NOMO-1 treated with DMSO at 0.1 percent for 48 hours (cell line): ENCODE measurements around the gene IL34.

Experiments
- DNase-seq: peaks from one replicate; lab custom pipeline; 2025; ENCODE audit not compliant: unreplicated experiment; lab: John Stamatoyannopoulos, UW

IL34 gene

GRCh38 chr16:70687671-70688245, 41.4 kb downstream of the IL34 start:
- DNase-seq, result no peak

- DNase-seq, result no peak
Observed at GRCh38 chr16:70688246-70688742, 41.9 kb downstream of the IL34 start.

- no peak for DNase-seq
Observed at GRCh38 chr16:70689035-70689969, 42.9 kb downstream of the IL34 start.

DNA sequence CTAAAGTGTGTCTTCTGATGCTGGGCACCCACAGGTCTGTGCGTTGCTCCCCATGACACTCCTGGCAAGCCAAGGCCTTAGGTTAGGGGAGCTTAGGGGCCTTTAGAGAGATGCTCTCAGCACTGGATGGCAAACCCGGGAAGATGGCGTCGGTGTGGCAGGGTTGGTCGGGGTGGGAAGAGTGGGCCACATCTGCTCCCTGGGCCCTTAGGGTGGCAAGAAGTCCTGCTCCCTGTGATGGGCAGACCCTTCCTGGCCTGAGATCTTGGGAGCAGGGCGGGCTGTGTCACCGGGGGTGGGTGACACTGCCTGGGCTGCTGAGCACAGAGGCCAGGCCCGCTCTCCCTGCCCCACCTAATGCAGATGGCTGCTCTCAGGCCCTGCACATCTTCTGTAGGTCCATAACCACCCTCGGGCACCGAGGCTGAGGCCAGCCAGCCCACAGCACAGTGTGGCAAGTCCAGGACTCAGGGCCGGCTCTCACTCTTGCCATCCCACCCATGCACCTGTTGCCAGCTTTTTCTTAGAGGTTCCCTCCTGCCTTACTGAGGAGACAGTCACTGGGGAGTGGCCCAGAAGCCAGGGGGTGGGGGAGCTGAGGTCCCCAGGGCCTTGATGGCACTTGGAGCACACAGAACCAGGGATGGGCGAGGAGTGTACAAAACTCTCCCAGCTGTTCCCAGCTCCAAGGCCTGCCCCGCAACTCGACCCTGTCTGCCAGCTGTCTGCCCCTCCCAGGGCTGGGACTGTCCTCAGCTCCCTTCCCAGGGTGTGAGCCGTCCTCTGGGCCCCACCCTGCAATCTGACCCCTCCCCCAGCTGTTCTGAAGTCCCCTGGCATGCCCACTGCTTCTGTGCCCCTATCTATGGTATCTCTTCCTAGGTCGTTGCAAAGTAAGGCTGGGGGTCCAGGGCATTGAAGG, 43.9 kb downstream of the IL34 start:
- no peak for DNase-seq

DNA sequence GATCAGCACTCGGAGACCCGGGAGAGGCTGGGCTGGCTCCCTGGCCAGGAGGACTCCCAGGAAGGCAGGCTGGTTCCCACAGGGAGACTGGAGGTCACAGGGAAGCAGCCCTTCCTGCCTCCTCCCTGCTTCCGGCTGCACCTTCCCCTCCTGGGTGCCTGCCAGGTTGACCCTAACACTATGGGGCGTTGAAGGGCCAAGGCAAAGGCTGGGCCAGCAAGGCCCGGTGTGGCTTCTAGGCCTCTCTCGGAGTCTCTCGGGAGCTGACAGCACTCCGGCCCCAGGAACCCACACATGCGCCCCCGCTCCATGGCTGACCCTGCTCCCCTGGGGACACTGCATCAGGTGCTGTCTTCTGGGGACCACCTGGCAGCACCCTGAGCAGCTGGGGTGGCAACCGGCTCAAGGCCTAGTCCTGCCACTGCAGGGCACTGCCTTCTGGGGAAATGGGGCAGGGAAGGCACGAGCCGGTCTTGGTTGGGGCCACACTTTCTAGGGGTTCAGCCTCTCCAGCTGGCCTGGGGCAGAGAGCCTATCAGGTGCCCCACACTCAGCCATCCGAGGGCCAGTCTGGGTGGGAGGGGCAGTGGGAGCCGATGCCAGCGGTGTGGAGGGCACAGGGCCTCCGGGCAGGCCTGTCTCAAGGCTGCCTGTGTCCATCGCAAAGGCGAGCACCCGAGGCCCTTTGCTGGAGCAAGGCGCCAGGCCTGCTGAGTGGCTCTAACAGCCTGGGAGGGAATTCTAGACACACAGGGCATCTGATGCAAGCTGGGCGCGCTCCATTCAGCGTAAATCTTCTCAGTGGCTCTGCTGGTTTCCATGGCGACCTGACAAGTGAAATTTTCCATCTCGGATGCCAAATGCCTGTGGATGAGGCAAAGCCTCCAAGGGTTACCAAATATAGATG, 45.1 kb downstream of the IL34 start:
- no peak for DNase-seq

DNA sequence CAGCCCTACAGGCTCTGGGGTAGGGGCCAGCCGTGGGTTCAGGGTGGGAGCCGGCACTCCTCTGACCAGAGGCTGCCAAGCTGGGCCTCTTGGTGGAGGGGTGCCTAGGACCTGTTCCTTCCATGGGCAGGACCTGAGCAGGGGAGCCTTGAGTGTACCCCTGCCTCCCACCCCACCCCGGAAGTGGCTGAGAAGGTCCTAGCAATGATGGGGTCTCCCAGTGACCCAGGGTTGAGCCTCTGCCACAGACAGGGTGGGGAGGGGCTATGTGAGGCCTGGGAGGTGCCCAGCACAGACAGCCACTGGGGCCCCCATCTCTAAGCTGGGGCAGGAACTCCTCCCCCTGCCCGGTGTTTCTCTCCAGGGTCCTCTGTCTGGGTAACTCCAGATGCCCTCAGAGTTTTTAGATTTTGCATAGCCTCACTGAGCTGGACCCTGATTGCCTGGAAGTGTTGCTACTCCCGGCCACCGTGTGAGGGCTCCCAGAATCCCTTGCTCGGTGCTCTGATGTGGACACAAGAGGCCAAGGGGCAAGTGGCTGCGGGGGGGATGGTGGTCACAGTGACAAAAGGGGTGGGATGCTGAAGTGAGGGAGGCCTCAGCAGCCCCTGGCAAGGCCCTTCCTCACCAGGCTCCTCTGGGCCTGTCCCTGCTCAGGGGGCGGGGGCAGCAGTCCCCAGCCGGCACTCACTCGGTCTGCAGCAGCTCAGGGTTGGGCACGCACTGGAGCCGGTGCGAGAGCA, 45.9 kb downstream of the IL34 start:
- no peak for DNase-seq

DNA sequence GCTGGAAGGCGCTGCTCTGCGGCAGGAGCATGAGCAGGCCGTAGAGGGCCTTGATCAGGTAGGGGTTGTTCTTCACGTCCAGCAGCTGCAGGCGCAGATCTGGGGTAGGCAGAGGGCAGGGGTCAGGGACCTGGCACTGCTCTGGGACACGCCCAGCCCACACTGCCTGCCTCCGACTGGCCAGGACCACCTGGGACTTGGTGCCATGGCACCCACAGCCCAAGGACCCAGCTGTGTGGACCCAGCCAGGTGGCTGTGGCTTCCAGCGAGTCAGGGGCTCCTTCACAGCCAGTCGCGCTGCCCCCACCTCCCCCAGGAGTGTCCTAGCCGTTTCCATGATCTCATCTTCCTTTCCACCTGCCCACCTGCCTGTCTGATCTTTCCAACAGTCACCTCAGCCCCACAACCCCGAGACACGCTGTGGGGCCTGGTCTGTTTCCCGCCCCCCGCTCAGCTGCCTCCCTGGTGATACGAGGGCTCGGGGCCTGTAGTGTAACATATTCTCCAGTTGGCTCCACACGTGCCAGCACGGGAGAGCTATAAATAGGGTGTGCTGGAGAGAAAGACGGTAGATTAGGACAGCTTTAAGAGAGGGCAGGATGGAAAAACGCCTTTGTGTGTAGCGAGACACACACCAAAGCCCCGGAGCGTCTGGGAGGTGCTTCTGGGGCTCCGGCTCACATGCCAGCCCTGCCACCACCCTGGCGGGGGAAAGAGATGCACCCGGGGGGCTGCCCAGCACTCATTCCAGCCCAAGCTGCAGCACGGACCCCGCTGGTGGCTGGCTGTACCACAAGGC, 46.7 kb downstream of the IL34 start:
- DNase-seq, result no peak

DNA sequence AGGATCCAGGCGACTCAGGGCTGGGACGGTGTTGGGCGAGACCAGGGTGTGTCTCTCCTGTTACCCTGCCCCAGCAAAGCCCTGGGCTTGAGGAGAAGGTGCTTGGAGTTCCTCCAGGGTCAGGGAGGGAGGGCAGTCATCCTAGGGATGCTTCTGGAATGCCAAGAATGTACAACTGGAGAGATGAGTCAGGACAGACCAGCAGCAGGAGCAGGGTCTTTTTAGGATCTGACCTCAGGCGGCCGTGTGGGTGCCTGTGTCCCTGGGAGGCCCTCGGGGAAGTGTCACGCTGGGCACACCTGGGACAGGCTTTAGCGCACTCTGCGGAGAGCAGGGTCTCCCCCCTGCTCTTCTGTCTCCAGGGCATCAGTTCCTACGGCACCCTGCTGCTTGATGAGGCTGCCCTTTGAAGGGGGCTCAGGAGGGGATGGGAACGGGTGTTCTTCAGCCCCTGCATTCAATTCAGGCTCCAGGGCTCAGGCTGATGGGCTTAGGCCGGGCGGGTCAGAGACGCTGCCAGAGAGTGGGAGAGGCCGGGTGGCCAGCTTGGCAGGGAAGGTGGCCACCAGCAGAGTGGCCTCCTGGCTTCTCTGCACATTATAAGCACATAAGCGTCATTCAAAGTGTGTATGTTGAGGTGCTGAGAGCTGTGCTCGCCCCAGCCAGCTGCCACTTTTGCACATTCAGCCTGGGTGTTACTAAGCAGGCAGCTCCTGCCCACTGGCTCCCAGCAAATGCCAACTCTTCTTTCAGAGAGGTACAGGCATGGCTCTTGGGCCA, 47.9 kb downstream of the IL34 start:
- DNase-seq, result no peak

DNA sequence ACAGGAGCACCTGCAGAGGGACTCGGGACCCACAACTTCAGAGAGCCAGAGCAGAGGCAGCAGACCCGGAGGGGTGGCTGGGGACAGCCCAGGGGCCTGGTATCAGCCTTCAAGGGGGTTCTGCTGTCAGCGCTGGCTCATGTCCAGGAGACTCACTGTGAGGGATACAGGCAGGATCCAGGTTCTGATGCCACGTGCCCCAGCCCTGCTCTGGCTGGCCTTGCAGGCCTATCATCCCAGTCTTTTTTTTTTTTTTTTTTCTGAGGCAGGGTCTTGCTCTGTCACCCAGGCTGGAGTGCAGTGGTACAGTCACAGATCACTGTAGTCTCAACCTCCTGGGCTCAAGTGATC, 48.5 kb downstream of the IL34 start:
- no peak for DNase-seq

- no peak for DNase-seq
Observed at GRCh38 chr16:70695331-70696070, 49.1 kb downstream of the IL34 start.

- DNase-seq, result no peak
Observed at GRCh38 chr16:70696355-70696754, 50.0 kb downstream of the IL34 start.

- DNase-seq, result no peak
Observed at GRCh38 chr16:70696952-70697593, 50.7 kb downstream of the IL34 start.

DNA sequence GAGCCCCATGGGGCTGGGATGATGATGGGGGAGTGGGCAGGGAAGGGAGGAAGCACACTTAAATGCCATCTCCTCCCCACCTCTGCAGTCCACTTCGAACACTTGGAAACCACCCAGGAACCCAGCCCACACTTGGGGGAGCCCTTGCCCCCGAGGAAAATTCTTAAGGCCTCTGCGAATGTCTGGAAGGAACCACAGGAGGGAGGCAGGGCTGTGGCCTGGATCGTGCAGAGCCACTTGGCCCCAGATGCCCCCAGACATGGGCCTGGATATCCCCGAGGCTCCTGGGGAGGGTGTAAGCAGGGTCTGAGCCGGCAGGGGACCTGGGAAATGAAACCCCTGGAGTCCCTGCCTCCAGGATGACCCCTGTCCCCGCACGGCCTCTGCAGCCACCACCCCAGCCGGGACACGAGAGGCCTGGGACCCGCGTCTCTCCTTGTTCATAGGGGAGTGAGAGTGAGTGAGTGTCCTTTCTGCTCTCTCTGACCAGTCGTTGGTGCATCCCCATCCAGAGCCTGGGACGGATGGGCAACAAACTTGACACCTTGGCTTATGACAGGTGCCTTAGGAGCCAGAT, 51.3 kb downstream of the IL34 start:
- DNase-seq, result no peak

DNA sequence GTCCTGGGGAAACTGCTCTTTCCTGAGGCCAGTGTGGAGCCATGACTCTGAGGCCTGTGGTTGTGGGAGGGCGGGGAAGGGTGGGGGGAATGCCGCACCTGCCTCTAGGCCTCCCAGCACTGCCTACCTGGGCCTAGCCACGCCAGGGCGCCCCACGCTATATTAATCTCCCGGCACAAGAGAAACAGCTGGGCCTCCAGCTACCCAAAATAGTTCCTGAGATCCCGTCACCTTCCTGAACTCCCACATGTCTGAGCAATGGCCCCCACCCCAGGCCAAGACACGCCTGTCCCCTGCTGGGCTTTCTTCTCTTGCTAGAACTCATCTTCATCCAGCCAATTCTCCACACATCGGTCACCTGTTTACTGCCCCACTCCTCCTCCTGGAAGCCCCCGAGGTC, 52.5 kb downstream of the IL34 start:
- no peak for DNase-seq

DNA sequence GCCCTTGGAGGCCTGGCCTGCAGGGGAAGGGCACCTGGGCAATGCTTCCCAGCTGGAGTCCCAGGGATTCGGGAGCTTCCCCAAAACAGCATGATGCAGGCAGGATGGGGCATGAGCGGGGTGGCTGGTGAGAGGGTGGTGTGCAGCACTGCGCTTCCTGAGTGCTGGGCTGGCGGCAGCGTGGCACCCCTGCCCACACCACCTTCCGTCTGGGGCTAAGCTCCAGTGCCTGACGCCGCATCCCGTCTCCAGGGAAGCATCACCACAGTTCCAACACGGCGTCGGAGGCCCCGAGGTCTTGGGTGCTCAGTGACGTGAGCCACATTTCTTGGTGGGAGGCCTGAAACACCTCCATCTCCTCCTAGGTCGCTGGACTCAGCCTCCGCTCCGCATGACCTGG, 53.3 kb downstream of the IL34 start:
- no peak for DNase-seq
